Loucy (cell line): ENCODE measurements around the gene TMEM201.

Experiments
- EZH2phosphoT487 ChIP-seq: fragments of 200-600 bp; IDR thresholded peaks from 2 replicates; pipeline ENCODE4 v1.6.1; 2018; ENCODE audit warnings: antibody characterized with exemption, mild to moderate bottlenecking, moderate library complexity, borderline replicate concordance
- TF ChIP-seq, protein P1 (sequence below): fragments of 200-600 bp; sonication (generic); conservative IDR thresholded peaks from 2 replicates; pipeline ENCODE4 v1.5.1; 2014; ENCODE audit warnings: mild to moderate bottlenecking, antibody characterized with exemption, low read length

DNA sequence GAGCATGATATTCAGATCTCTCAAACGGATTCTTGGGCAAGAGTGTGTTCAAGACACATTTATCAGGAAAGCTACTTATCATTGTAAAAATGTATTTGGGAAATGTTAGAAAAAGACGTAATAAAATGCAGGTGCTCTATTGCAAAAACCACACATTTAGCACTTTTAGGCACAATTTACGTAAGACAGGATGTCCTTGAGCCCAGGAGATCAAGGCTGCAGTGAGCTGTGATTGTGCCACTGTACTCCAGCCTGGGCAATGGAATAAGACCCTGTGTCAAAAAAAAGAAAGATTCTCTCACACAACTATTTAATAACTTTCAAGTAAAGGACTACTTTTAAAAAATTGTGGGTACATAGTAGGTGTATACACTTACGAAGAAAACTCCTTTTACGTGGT lies 31.1 kb upstream of the TMEM201 start:
- TF ChIP-seq EZH2phosphoT487: no peak
- TF ChIP-seq, protein P1, sequence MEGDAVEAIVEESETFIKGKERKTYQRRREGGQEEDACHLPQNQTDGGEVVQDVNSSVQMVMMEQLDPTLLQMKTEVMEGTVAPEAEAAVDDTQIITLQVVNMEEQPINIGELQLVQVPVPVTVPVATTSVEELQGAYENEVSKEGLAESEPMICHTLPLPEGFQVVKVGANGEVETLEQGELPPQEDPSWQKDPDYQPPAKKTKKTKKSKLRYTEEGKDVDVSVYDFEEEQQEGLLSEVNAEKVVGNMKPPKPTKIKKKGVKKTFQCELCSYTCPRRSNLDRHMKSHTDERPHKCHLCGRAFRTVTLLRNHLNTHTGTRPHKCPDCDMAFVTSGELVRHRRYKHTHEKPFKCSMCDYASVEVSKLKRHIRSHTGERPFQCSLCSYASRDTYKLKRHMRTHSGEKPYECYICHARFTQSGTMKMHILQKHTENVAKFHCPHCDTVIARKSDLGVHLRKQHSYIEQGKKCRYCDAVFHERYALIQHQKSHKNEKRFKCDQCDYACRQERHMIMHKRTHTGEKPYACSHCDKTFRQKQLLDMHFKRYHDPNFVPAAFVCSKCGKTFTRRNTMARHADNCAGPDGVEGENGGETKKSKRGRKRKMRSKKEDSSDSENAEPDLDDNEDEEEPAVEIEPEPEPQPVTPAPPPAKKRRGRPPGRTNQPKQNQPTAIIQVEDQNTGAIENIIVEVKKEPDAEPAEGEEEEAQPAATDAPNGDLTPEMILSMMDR: no peak
